Naive B cell (primary cell): ENCODE measurements around the gene PHACTR3. TPM values are rescaled to one million over a fixed set of nuclear protein-coding genes. Genes with fewer than 3 reads are reported as not detected.
A peak's percentile ranks its signal among the peaks of the same experiment; 100 is the strongest.

Experiments used
- ATAC-seq, 2 donors: fragments of 150-1000 bp; cut with Tn5 transposase; 2 replicates each; pipeline ENCODE4 v1.10.0; 2021; ENCODE audit warnings: low read depth in 2 of 2, mild to moderate bottlenecking in 2 of 2, moderate library complexity in 2 of 2
- DNase-seq: peaks from one replicate; pipeline ENCODE4 v3.0.0; 2022
- H3K27ac Mint-ChIP-seq, 6 donors: one replicate each; pipeline ENCODE4 v1.8.0; 2020 to 2022; ENCODE audit warnings: mild to moderate bottlenecking in 6 of 6, mixed read lengths in 6 of 6, moderate library complexity in 5 of 6, inconsistent platforms in 2 of 6
- H3K27me3 Mint-ChIP-seq, 3 donors: one replicate each; pipeline ENCODE4 v1.8.0; 2021 to 2022; ENCODE audit warnings: mixed read lengths in 3 of 3, mild to moderate bottlenecking in 1 of 3
- H3K36me3 Mint-ChIP-seq, 2 donors: one replicate each; pipeline ENCODE4 v1.8.0; 2020 to 2022; ENCODE audit warnings: mixed read lengths in 2 of 2, inconsistent platforms in 1 of 2, mild to moderate bottlenecking in 1 of 2
- H3K4me1 Mint-ChIP-seq, 3 donors: one replicate each; pipeline ENCODE4 v1.8.0; 2020 to 2022; ENCODE audit warnings: mixed read lengths in 3 of 3, inconsistent platforms in 1 of 3, mild to moderate bottlenecking in 1 of 3, moderate library complexity in 1 of 3
- H3K4me3 Mint-ChIP-seq, 8 donors: one replicate each; pipeline ENCODE4 v1.8.0; 2020 to 2022; ENCODE audit warnings: mild to moderate bottlenecking in 8 of 8, mixed read lengths in 8 of 8, moderate library complexity in 8 of 8, inconsistent platforms in 2 of 8
- H3K9me3 Mint-ChIP-seq, 7 donors: one replicate each; pipeline ENCODE4 v1.8.0; 2020 to 2022; ENCODE audit warnings: mixed read lengths in 7 of 7, mild to moderate bottlenecking in 5 of 7, inconsistent platforms in 2 of 7, moderate library complexity in 1 of 7
- polyA plus RNA-seq, 6 donors: library from polyadenylated mRNA; unstranded; fragments of 300-500 nt; fragmentation: Illumina TruSeq; gene quantifications; one replicate each; pipeline ENCODE4 v1.2.3, GENCODE V29; 2021; ENCODE audit warnings: low read depth in 6 of 6

The PHACTR3 gene
- polyA plus RNA-seq, 6 donors from 2014 or later, result not detected

- peak overlapping the region in 1 of 6 donors; percentile 1 for H3K27ac Mint-ChIP-seq
- peaks cover 7 to 9% (median 9%) of the 10 kb centered on the region in 3 donors for H3K4me1 Mint-ChIP-seq
- H3K4me3 Mint-ChIP-seq, result no peak overlapping the region
- H3K9me3 Mint-ChIP-seq, result peaks cover 0 to 5% (median 0%) of the 10 kb centered on the region in 7 donors
- ATAC-seq, result no peak
- no peak for DNase-seq
- H3K27me3 Mint-ChIP-seq, result peaks cover 10 to 35% (median 28%) of the 10 kb centered on the region in 3 donors
- peaks cover 0 to 8% of the 10 kb centered on the region in 2 donors for H3K36me3 Mint-ChIP-seq
Measured at GRCh38 chr20:59567585-59568508, 36.5 kb upstream of the PHACTR3 start.

GRCh38 chr20:59568509-59569024 is 35.8 kb upstream of the PHACTR3 start:
- Mint-ChIP-seq H3K36me3 (peaks cover 0 to 8% of the 10 kb centered on the region in 2 donors), H3K9me3 (peaks cover 0 to 5% (median 0%) of the 10 kb centered on the region in 7 donors), H3K27me3 (peaks cover 18 to 43% (median 36%) of the 10 kb centered on the region in 3 donors), H3K4me3 (peak overlapping the region in 1 of 8 donors; percentile 29), H3K27ac (no peak overlapping the region), H3K4me1 (peaks cover 7 to 9% (median 9%) of the 10 kb centered on the region in 3 donors)
- ATAC-seq (no peak), DNase-seq (no peak)

GRCh38 chr20:59569305-59569704 is 35.0 kb upstream of the PHACTR3 start:
- peak overlapping the region in 1 of 6 donors; percentile 21 for H3K27ac Mint-ChIP-seq
- peaks cover 0 to 8% of the 10 kb centered on the region in 2 donors for H3K36me3 Mint-ChIP-seq

GRCh38 chr20:59571151-59571550 is 33.2 kb upstream of the PHACTR3 start:
- peaks cover 0 to 8% of the 10 kb centered on the region in 2 donors for H3K36me3 Mint-ChIP-seq
- H3K27ac Mint-ChIP-seq, result peak overlapping the region in 2 of 6 donors; percentile 5 to 33
- H3K9me3 Mint-ChIP-seq, result peaks cover 0 to 5% (median 0%) of the 10 kb centered on the region in 7 donors

More at GRCh38 chr20:59569305-59569704, 35.0 kb upstream of the PHACTR3 start:
- peak overlapping the region in 1 of 8 donors; percentile 7 for H3K4me3 Mint-ChIP-seq
- DNase-seq (no peak), ATAC-seq (no peak)
- H3K9me3 Mint-ChIP-seq, result peaks cover 0 to 5% (median 0%) of the 10 kb centered on the region in 7 donors
- peaks cover 19 to 50% (median 38%) of the 10 kb centered on the region in 3 donors for H3K27me3 Mint-ChIP-seq
- H3K4me1 Mint-ChIP-seq, result peaks cover 7 to 9% (median 9%) of the 10 kb centered on the region in 3 donors

GRCh38 chr20:59571551-59572314 is 32.6 kb upstream of the PHACTR3 start:
- H3K27me3 Mint-ChIP-seq, result peaks cover 39 to 74% (median 60%) of the 10 kb centered on the region in 3 donors
- peak overlapping the region in 1 of 6 donors; percentile 7 for H3K27ac Mint-ChIP-seq
- H3K4me1 Mint-ChIP-seq, result peaks cover 7 to 9% (median 9%) of the 10 kb centered on the region in 3 donors
- peak overlapping the region; percentile 23 to 83 (median 62) for H3K4me3 Mint-ChIP-seq
- ATAC-seq, result peak in 1 of 2 donors; percentile 23
- H3K36me3 Mint-ChIP-seq, result peaks cover 0 to 8% of the 10 kb centered on the region in 2 donors
- H3K9me3 Mint-ChIP-seq, result peaks cover 0 to 5% (median 0%) of the 10 kb centered on the region in 7 donors
- DNase-seq, result peak; percentile 27

More at GRCh38 chr20:59571151-59571550, 33.2 kb upstream of the PHACTR3 start:
- Mint-ChIP-seq H3K4me3 (peak overlapping the region in 4 of 8 donors; percentile 58 to 69 (median 66)), H3K4me1 (peaks cover 7 to 9% (median 9%) of the 10 kb centered on the region in 3 donors), H3K27me3 (peaks cover 36 to 68% (median 54%) of the 10 kb centered on the region in 3 donors)
- DNase-seq, result no peak
- no peak for ATAC-seq

- Mint-ChIP-seq H3K27me3 (peaks cover 40 to 73% (median 62%) of the 10 kb centered on the region in 3 donors), H3K27ac (no peak overlapping the region), H3K4me1 (peaks cover 7 to 9% (median 9%) of the 10 kb centered on the region in 3 donors), H3K4me3 (peak overlapping the region in 1 of 8 donors; percentile 83), H3K9me3 (peaks cover 0 to 5% (median 0%) of the 10 kb centered on the region in 7 donors), H3K36me3 (peaks cover 0 to 6% of the 10 kb centered on the region in 2 donors)
- DNase-seq (no peak), ATAC-seq (no peak)
Measured at GRCh38 chr20:59572515-59572914, 31.8 kb upstream of the PHACTR3 start.

GRCh38 chr20:59573837-59574236 is 30.5 kb upstream of the PHACTR3 start:
- H3K36me3 Mint-ChIP-seq, result no peaks in the 10 kb centered on the region
- H3K9me3 Mint-ChIP-seq, result peaks cover 0 to 1% (median 0%) of the 10 kb centered on the region in 7 donors
- H3K27me3 Mint-ChIP-seq, result peaks cover 44 to 77% (median 69%) of the 10 kb centered on the region in 3 donors
- peaks cover 4 to 9% (median 7%) of the 10 kb centered on the region in 3 donors for H3K4me1 Mint-ChIP-seq
- DNase-seq (no peak), ATAC-seq (no peak)
- H3K4me3 Mint-ChIP-seq, result no peak overlapping the region
- no peak overlapping the region for H3K27ac Mint-ChIP-seq

- Mint-ChIP-seq H3K4me3 (no peak overlapping the region), H3K36me3 (no peaks in the 10 kb centered on the region), H3K27me3 (peaks cover 41 to 77% (median 69%) of the 10 kb centered on the region in 3 donors), H3K9me3 (peaks cover 0 to 2% (median 0%) of the 10 kb centered on the region in 7 donors), H3K27ac (no peak overlapping the region), H3K4me1 (peaks cover 4 to 9% (median 7%) of the 10 kb centered on the region in 3 donors)
- ATAC-seq (no peak), DNase-seq (no peak)
Measured at GRCh38 chr20:59574308-59574707, 30.0 kb upstream of the PHACTR3 start.

- H3K4me1 Mint-ChIP-seq, result peaks cover 4 to 11% (median 7%) of the 10 kb centered on the region in 3 donors
- H3K36me3 Mint-ChIP-seq, result no peaks in the 10 kb centered on the region
- DNase-seq (no peak), ATAC-seq (no peak)
- H3K27me3 Mint-ChIP-seq, result peaks cover 36 to 80% (median 75%) of the 10 kb centered on the region in 3 donors
- no peak overlapping the region for H3K27ac Mint-ChIP-seq
- H3K4me3 Mint-ChIP-seq, result no peak overlapping the region
- peaks cover 0 to 5% (median 0%) of the 10 kb centered on the region in 7 donors for H3K9me3 Mint-ChIP-seq
Measured at GRCh38 chr20:59575216-59575615, 29.1 kb upstream of the PHACTR3 start.

GRCh38 chr20:59575653-59576052 is 28.7 kb upstream of the PHACTR3 start:
- peaks cover 4 to 11% (median 7%) of the 10 kb centered on the region in 3 donors for H3K4me1 Mint-ChIP-seq
- H3K36me3 Mint-ChIP-seq, result no peaks in the 10 kb centered on the region
- no peak for DNase-seq
- peaks cover 34 to 80% (median 75%) of the 10 kb centered on the region in 3 donors for H3K27me3 Mint-ChIP-seq
- peaks cover 0 to 5% (median 0%) of the 10 kb centered on the region in 7 donors for H3K9me3 Mint-ChIP-seq
- H3K4me3 Mint-ChIP-seq, result no peak overlapping the region
- ATAC-seq, result no peak
- H3K27ac Mint-ChIP-seq, result no peak overlapping the region

GRCh38 chr20:59576216-59576953 is 28.0 kb upstream of the PHACTR3 start:
- peaks cover 34 to 75% (median 73%) of the 10 kb centered on the region in 3 donors for H3K27me3 Mint-ChIP-seq

More at GRCh38 chr20:59576216-59576953, 28.0 kb upstream of the PHACTR3 start:
- H3K4me1 Mint-ChIP-seq, result peaks cover 4 to 11% (median 7%) of the 10 kb centered on the region in 3 donors
- H3K4me3 Mint-ChIP-seq, result no peak overlapping the region
- DNase-seq (no peak), ATAC-seq (no peak)
- no peaks in the 10 kb centered on the region for H3K36me3 Mint-ChIP-seq
- H3K27ac Mint-ChIP-seq, result no peak overlapping the region
- peaks cover 0 to 5% (median 0%) of the 10 kb centered on the region in 7 donors for H3K9me3 Mint-ChIP-seq
